ENCODE data around the gene ATP8B3. TPM values are rescaled to one million over a fixed set of nuclear protein-coding genes. Genes with fewer than 3 reads are reported as not detected.

ATP8B3 gene
- total and polyA plus RNA-seq, 10 of the 15 experiments (the other 5 are each of a cell fraction or from before 2014, with no cell fraction given), result 0.13 to 1.7 (median 0.52) TPM

DNA sequence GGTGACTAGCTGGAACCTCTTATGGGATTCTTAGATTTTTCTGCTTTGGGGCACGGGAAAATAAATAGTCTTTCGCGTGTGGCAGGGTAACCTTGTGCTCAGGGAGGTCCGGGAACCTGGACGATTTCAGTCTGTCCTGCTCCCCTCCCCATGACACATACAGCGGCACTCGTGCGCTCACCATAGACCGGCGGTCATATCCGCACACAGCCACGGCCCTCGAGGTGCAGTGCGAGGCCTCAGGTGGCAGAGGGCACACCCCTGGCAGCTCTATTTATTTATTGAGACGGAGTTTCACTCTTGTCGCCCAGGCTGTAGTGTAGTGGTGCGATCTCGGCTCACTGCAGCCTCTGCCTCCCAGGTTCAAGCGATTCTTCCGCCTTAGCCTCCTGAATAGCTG is 55.8 kb downstream of the ATP8B3 start:
- DNase-seq (ENCODE audit: low read depth, low spot score) (no peak), ATAC-seq (no peak), FAIRE-seq (no peak)
- SMC1A ChIA-PET (ENCODE audit: uncharacterized antibody, unreplicated experiment), result no interaction called here
- no peak overlapping the region for H3K4me3 ChIP-seq
- H3K9ac ChIP-seq (ENCODE audit: control insufficient read depth, insufficient read depth, low read length), result no peak overlapping the region
- no peak overlapping the region for H3K4me2 ChIP-seq (ENCODE audit: control insufficient read depth, insufficient read depth)
- peaks cover 12 to 23% of the 10 kb centered on the region in 2 experiments for H3K27me3 ChIP-seq (replicated peaks in 1 of 2; ENCODE audit: control insufficient read depth in 2 of 2, insufficient read depth in 2 of 2, low read length in 1 of 2)
- no peaks in the 10 kb centered on the region for H3K4me1 ChIP-seq (ENCODE audit: control insufficient read depth, insufficient read depth, low read length)
- CTCF ChIA-PET, result no interaction called here
- no peak overlapping the region for H2AFZ ChIP-seq (ENCODE audit: control insufficient read depth, low read depth, low read length)
- H3K27ac ChIP-seq (ENCODE audit: control insufficient read depth, insufficient read depth), result no peak overlapping the region
- POLR2A ChIA-PET, result no interaction called here
- intact Hi-C loops (cut with micrococcal nuclease; ENCODE audit: unreplicated experiment), result no loop called here
- H3K36me3 ChIP-seq (ENCODE audit: control insufficient read depth in 2 of 2, insufficient read depth in 2 of 2, low read length in 1 of 2), result no peaks in the 10 kb centered on the region
- no peaks in the 10 kb centered on the region for H3K79me2 ChIP-seq (ENCODE audit: control insufficient read depth, insufficient read depth, low read length)
- H4K20me1 ChIP-seq (ENCODE audit: control insufficient read depth, insufficient read depth), result no peaks in the 10 kb centered on the region
- no TSS peak for BruUV-seq (replicated peaks)
- RAD21 ChIA-PET (ENCODE audit: unreplicated experiment), result no interaction called here
- WGBS (ENCODE audit: insufficient coverage, insufficient replicate concordance, low lambda C conversion rate, missing lambda C conversion rate), result 20% methylated on average over 20 of the region's 20 CpGs
- H3K9me3 ChIP-seq (replicated peaks; ENCODE audit: control insufficient read depth, insufficient read depth, low read length), result no peaks in the 10 kb centered on the region; the same call in 2 of the 3 replicates
- no peak for TF ChIP-seq HDAC6 (IDR thresholded peaks at IDR 0.05; ENCODE audit: unreplicated experiment)
- TF ChIP-seq, protein P1, sequence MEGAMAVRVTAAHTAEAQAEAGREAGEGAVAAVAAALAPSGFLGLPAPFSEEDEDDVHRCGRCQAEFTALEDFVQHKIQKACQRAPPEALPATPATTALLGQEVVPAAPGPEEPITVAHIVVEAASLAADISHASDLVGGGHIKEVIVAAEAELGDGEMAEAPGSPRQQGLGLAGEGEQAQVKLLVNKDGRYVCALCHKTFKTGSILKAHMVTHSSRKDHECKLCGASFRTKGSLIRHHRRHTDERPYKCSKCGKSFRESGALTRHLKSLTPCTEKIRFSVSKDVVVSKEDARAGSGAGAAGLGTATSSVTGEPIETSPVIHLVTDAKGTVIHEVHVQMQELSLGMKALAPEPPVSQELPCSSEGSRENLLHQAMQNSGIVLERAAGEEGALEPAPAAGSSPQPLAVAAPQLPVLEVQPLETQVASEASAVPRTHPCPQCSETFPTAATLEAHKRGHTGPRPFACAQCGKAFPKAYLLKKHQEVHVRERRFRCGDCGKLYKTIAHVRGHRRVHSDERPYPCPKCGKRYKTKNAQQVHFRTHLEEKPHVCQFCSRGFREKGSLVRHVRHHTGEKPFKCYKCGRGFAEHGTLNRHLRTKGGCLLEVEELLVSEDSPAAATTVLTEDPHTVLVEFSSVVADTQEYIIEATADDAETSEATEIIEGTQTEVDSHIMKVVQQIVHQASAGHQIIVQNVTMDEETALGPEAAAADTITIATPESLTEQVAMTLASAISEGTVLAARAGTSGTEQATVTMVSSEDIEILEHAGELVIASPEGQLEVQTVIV (IDR thresholded peaks at IDR 0.05; ENCODE audit: borderline replicate concordance, partially characterized antibody), result no peak
- TF ChIP-seq RELA (IDR thresholded peaks at IDR 0.05; ENCODE audit: borderline replicate concordance, partially characterized antibody), result no peak
- no peak for TF ChIP-seq IKZF2 (IDR thresholded peaks at IDR 0.05)
- in situ Hi-C loops (cut with MboI), result no loop called here

DNA sequence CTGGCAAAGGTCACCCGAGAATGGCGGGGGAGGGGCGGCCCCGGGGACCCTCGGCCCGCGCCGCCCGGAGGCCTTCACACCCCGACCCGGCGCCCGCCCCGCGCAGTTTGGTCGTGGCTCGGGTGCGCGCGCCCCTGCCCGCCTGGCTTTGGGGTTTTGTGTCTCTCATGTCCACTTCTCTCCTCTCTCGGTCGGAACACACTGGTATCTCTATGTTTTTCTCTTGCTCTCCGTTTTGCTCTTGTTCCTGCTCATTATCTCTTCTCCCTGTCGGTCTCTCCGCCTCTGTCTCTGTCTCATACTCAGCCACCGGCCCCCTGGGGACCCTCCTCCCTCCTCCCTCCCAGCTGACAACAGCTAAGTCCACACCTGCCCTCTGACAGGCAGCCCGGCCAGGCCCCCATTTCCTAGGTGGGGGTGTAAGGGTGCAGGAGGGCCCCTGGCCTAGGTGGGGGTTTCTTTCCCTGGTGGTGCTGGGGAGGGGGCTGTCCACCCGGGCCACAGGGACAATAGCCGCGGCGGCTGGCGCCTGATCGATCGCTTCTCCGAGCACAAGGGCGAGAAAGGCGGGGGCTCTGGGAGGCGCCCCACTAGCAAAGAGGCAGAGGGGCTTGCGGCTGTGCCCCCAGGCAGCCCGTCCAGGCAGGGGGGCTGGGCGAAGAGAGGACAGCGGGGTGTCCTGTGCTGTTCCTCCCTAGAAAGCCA is 56.5 kb downstream of the ATP8B3 start:
- no peak for FAIRE-seq
- Histone ChIP-seq H3K27me3 (replicated peaks in 1 of 2; ENCODE audit: control insufficient read depth in 2 of 2, insufficient read depth in 2 of 2, low read length in 1 of 2) (peaks cover 13 to 26% of the 10 kb centered on the region in 2 experiments), H3K27ac (ENCODE audit: control insufficient read depth, insufficient read depth) (no peak overlapping the region), H3K36me3 (ENCODE audit: control insufficient read depth in 2 of 2, insufficient read depth in 2 of 2, low read length in 1 of 2) (no peaks in the 10 kb centered on the region), H3K4me1 (ENCODE audit: control insufficient read depth, insufficient read depth, low read length) (no peaks in the 10 kb centered on the region), H3K9ac (ENCODE audit: control insufficient read depth, insufficient read depth, low read length) (no peak overlapping the region), H2AFZ (ENCODE audit: control insufficient read depth, low read depth, low read length) (no peak overlapping the region), H3K4me2 (ENCODE audit: control insufficient read depth, insufficient read depth) (no peak overlapping the region), H3K4me3 (no peak overlapping the region), H4K20me1 (ENCODE audit: control insufficient read depth, insufficient read depth) (no peaks in the 10 kb centered on the region), H3K9me3 (replicated peaks; ENCODE audit: control insufficient read depth, insufficient read depth, low read length) (no peaks in the 10 kb centered on the region; the same call in 2 of the 3 replicates), H3K79me2 (ENCODE audit: control insufficient read depth, insufficient read depth, low read length) (no peaks in the 10 kb centered on the region)
- in situ Hi-C loops (cut with MboI) (no loop called here), intact Hi-C loops (cut with micrococcal nuclease; ENCODE audit: unreplicated experiment) (no loop called here)
- BruUV-seq (replicated peaks), result no TSS peak
- POLR2A ChIA-PET, result no interaction called here
- 6% methylated on average over 23 of the region's 43 CpGs for WGBS (ENCODE audit: insufficient coverage, insufficient replicate concordance, low lambda C conversion rate, missing lambda C conversion rate)
- RAD21 ChIA-PET (ENCODE audit: unreplicated experiment), result no interaction called here
- no peak for TF ChIP-seq SREBF1 (IDR thresholded peaks at IDR 0.05; ENCODE audit: low read length)
- TF ChIP-seq SUZ12 (IDR thresholded peaks at IDR 0.05; ENCODE audit: unreplicated experiment), result peak; percentile 32
- CTCF ChIA-PET, result no interaction called here
- SMC1A ChIA-PET (ENCODE audit: uncharacterized antibody, unreplicated experiment), result no interaction called here
- no peak for DNase-seq (ENCODE audit: low read depth, low spot score)
- no peak for ATAC-seq

Data from GM12878 (cell line).